ENCODE data around the gene CD163L1.

Gene CD163L1

DNA sequence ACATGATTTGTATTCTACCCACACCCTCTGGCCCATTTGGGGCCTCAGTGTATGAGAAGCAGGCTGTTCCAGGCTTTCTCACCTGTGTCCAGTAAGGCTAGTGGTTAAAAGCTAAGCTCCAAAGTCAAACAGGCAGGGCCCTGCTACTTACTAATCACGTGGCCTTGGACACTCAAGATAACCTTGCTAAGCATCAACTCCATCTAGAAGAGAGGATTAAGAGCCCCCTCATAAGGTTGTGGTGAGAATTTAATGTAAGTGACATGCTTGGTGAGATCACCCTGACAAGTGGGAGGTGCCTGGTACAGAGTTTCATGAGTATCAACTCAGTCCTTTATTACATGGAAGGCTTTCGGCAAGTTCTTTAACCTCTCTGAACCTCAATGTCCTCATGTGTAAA is 122.3 kb downstream of the CD163L1 start:
- DNase-seq = no peak

- peak; percentile 5 for DNase-seq
These were observed 124.0 kb downstream of the CD163L1 start for GRCh38 chr12:7319930-7320329.

- no peak for DNase-seq
These were observed 133.9 kb downstream of the CD163L1 start for GRCh38 chr12:7310070-7310469.

All from CD4-positive, alpha-beta T cell treated with Interleukin-21 for 1 hour (primary cell).